IMR-90 (cell line): ENCODE data around the gene MZF1. TPM values are rescaled to one million over a fixed set of nuclear protein-coding genes. Genes with fewer than 3 reads are reported as not detected.

Source experiments
- ATAC-seq: fragments of 200-7000 bp; cut with Tn5 transposase; 2 replicates; pipeline ENCODE4 v1.9.1; 2020; ENCODE audit warnings: low read depth, mild to moderate bottlenecking, moderate library complexity
- BruUV-seq: library from RNA; stranded (reverse); fragments of 400-500 nt; replicated peaks from 2 replicates; lab custom pipeline; 2021; lab: Mats Ljungman, UMichigan
- CTCF ChIA-PET: fragments of 300-600 bp; formaldehyde crosslinking; extraction: SDS; loops from one replicate; lab custom pipeline; 2021; ENCODE audit warnings: antibody characterized with exemption; lab: Yijun Ruan, JAX
- POLR2A ChIA-PET: fragments of 300-600 bp; sonication (Branson Sonifier 250); formaldehyde crosslinking; loops from one replicate; lab custom pipeline; 2022; ENCODE audit warnings: antibody characterized with exemption; ENCODE audit not compliant: unreplicated experiment; lab: Charles Lee
- DNase-seq: peaks from one replicate; pipeline ENCODE4 v3.0.0; 2013
- H2AFZ ChIP-seq: replicated peaks from 2 replicates; pipeline ENCODE3; 2013; ENCODE audit warnings: low read length, mild to moderate bottlenecking; ENCODE audit not compliant: poor library complexity
- H2AK5ac ChIP-seq: 2 replicates; pipeline ENCODE4 v1.6.1; 2013; ENCODE audit warnings: low read depth, low read length, inconsistent platforms
- H2AK9ac ChIP-seq: replicated peaks from 2 replicates; pipeline ENCODE3; 2013; ENCODE audit warnings: mild to moderate bottlenecking, low read depth, low read length, moderate library complexity; ENCODE audit not compliant: poor library complexity
- H2BK120ac ChIP-seq: 2 replicates; pipeline ENCODE4 v1.6.1; 2013; ENCODE audit warnings: low read depth, low read length, inconsistent platforms
- H2BK15ac ChIP-seq: 3 replicates; pipeline ENCODE4 v1.6.1; 2013; ENCODE audit warnings: low read depth, low read length, inconsistent platforms
- H2BK20ac ChIP-seq: 2 replicates; pipeline ENCODE4 v1.6.1; 2013; ENCODE audit warnings: low read depth, mild to moderate bottlenecking, inconsistent platforms, low read length, moderate library complexity
- H2BK5ac ChIP-seq: 2 replicates; pipeline ENCODE4 v1.6.1; 2013; ENCODE audit warnings: mild to moderate bottlenecking, low read depth, low read length, inconsistent platforms; ENCODE audit not compliant: poor library complexity, severe bottlenecking
- H3K14ac ChIP-seq: replicated peaks from 2 replicates; pipeline ENCODE4 v1.6.1; 2013; ENCODE audit warnings: low read depth, low read length, inconsistent platforms
- H3K18ac ChIP-seq: 2 replicates; pipeline ENCODE4 v1.6.1; 2013; ENCODE audit warnings: low read depth, low read length, control low read depth
- H3K23ac ChIP-seq: 2 replicates; pipeline ENCODE4 v1.6.1; 2013; ENCODE audit warnings: low read depth, low read length, inconsistent platforms
- H3K27ac ChIP-seq: 2 replicates; pipeline ENCODE4 v1.5.1; 2013; ENCODE audit warnings: mild to moderate bottlenecking, control low read depth, low read length; ENCODE audit not compliant: insufficient read depth
- H3K27me3 ChIP-seq: 2 replicates; pipeline ENCODE4 v1.6.1; 2013; ENCODE audit warnings: low read length; ENCODE audit not compliant: control insufficient read depth, insufficient read depth
- H3K36me3 ChIP-seq: 2 replicates; pipeline ENCODE4 v1.6.1; 2013; ENCODE audit warnings: low read length, mixed read lengths; ENCODE audit not compliant: control insufficient read depth, insufficient read depth
- H3K4ac ChIP-seq: 2 replicates; pipeline ENCODE4 v1.6.1; 2013; ENCODE audit warnings: low read depth, low read length, inconsistent platforms
- H3K4me1 ChIP-seq: 2 replicates; pipeline ENCODE4 v1.6.1; 2013; ENCODE audit warnings: low read length, mixed read lengths; ENCODE audit not compliant: control insufficient read depth, insufficient read depth
- H3K4me2 ChIP-seq: 2 replicates; pipeline ENCODE4 v1.6.1; 2013; ENCODE audit warnings: low read depth, mild to moderate bottlenecking, control low read depth, low read length, moderate library complexity
- H3K4me3 ChIP-seq: 2 replicates; pipeline ENCODE4 v1.5.1; 2013; ENCODE audit warnings: low read depth, mild to moderate bottlenecking, control low read depth, low read length, moderate library complexity; ENCODE audit not compliant: insufficient read depth
- H3K56ac ChIP-seq: 2 replicates; pipeline ENCODE4 v1.6.1; 2013; ENCODE audit warnings: low read length, inconsistent platforms; ENCODE audit not compliant: insufficient read depth; ENCODE audit errors: extremely low read depth
- H3K79me1 ChIP-seq, 2 experiments: 2 replicates each; pipeline ENCODE4 v1.6.1; 2013; ENCODE audit warnings: low read length in 2 of 2, inconsistent platforms in 1 of 2, low read depth in 1 of 2
- H3K9ac ChIP-seq: 2 replicates; pipeline ENCODE4 v1.6.1; 2013; ENCODE audit warnings: low read depth, low read length, control low read depth
- H3K9me1 ChIP-seq: 2 replicates; pipeline ENCODE4 v1.6.1; 2013; ENCODE audit warnings: low read length, inconsistent platforms; ENCODE audit not compliant: insufficient read depth
- H3K9me3 ChIP-seq: 2 replicates; pipeline ENCODE4 v1.6.1; 2013; ENCODE audit warnings: low read length; ENCODE audit not compliant: control insufficient read depth, insufficient read depth
- H4K20me1 ChIP-seq: 2 replicates; pipeline ENCODE4 v1.6.1; 2013; ENCODE audit warnings: low read length, inconsistent platforms; ENCODE audit not compliant: insufficient read depth
- H4K5ac ChIP-seq: 2 replicates; pipeline ENCODE4 v1.6.1; 2013; ENCODE audit warnings: mild to moderate bottlenecking, low read depth, low read length, control low read depth
- H4K8ac ChIP-seq, 2 experiments: 2 replicates each; pipeline ENCODE4 v1.6.1; 2013; ENCODE audit warnings: low read depth in 2 of 2, low read length in 2 of 2, control low read depth in 1 of 2, inconsistent platforms in 1 of 2
- H4K91ac ChIP-seq: 2 replicates; pipeline ENCODE4 v1.6.1; 2013; ENCODE audit warnings: low read depth, low read length, inconsistent platforms; ENCODE audit not compliant: insufficient read depth
- CTCF ChIP-seq: conservative IDR thresholded peaks from 2 replicates; pipeline ENCODE4 v1.5.1; 2012; ENCODE audit warnings: mild to moderate bottlenecking, low read depth, low read length, improper control_type of control experiment
- FOS ChIP-seq: fragments of 150-350 bp; IDR thresholded peaks from 2 replicates; pipeline ENCODE4 v1.6.1; 2016; ENCODE audit warnings: low read depth, low read length
- MAZ ChIP-seq: IDR thresholded peaks from 2 replicates; pipeline ENCODE4 v1.6.1; 2012; ENCODE audit warnings: low read depth, mild to moderate bottlenecking, low read length, improper control_type of control experiment, moderate library complexity, borderline replicate concordance
- MXI1 ChIP-seq: IDR thresholded peaks from 2 replicates; pipeline ENCODE4 v1.6.1; 2012; ENCODE audit warnings: low read depth, mild to moderate bottlenecking, low read length, moderate library complexity, borderline replicate concordance
- NFE2L2 ChIP-seq: fragments of 150-350 bp; IDR thresholded peaks from 2 replicates; pipeline ENCODE4 v1.6.1; 2016; ENCODE audit warnings: low read depth, mild to moderate bottlenecking, low read length
- RAD21 ChIP-seq: IDR thresholded peaks from 2 replicates; pipeline ENCODE4 v1.6.1; 2012; ENCODE audit warnings: low read length, improper control_type of control experiment
- SMC3 ChIP-seq: fragments of 150-350 bp; IDR thresholded peaks from 2 replicates; pipeline ENCODE4 v1.6.1; 2016; ENCODE audit warnings: low read depth, mild to moderate bottlenecking, antibody characterized with exemption, low read length, moderate library complexity
- WGBS, 2 experiments: methylation state at CpG; one replicate each; pipeline versions ENCODE4 v1.1.5 to v1.1.7; 2013; ENCODE audit warnings: missing lambda C conversion rate in 2 of 2; ENCODE audit not compliant: insufficient read length in 1 of 2; ENCODE audit errors: extremely low coverage in 2 of 2; 5-methylcytosine and 5-hydroxymethylcytosine counted together
- dilution Hi-C: fragments of 300-500 bp; cut with HindIII; formaldehyde crosslinking; loops from one replicate; pipeline ENCODE4 v1.14.3; 2018; ENCODE audit warnings: low sequenced_read_pairs; ENCODE audit not compliant: unreplicated experiment
- in situ Hi-C: fragments of 300-500 bp; cut with MboI; formaldehyde crosslinking; loops from 3 replicates; pipeline ENCODE4 v1.14.3; 2019; ENCODE audit warnings: low sequenced_read_pairs, inconsistent platforms, mixed read lengths
- intact Hi-C: fragments of 100-400 bp; cut with micrococcal nuclease; formaldehyde crosslinking; loops from 2 replicates; pipeline ENCODE4 v1.10.0; 2022
- polyA plus RNA-seq, 3 experiments: library from polyadenylated mRNA; depleted of rRNA; stranded (reverse); fragments of >200 nt; gene quantifications; 2 replicates each; pipeline ENCODE4 v1.2.3, GENCODE V29; 2012; ENCODE audit warnings: low replicate concordance in 1 of 3
- total RNA-seq: library from RNA; depleted of rRNA; stranded (reverse); fragments of >200 nt; gene quantifications from 2 replicates; pipeline ENCODE4 v1.2.3, GENCODE V29; 2012

Gene MZF1
- total and polyA plus RNA-seq, 2 of the 4 experiments (the other 2 are of a cell fraction), result 3.4 to 15.0 TPM

DNA sequence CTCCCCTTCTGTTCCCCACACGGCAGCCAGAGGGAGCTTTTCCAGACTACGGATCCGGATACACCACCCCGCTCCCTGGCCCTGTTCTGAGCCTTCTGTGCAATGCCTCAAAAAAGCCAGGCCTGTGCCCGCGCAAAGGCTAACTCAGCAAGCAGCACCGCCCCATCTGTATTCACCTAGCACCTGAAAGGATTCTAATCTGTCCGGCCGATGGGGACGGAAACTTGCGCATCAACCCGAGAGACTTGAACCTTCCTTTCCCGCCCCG lies 54.1 kb downstream of the MZF1 start:
- Histone ChIP-seq H3K14ac (peak overlapping the region; percentile 80), H2BK15ac (no peak overlapping the region), H3K27ac (peak overlapping the region; percentile 93), H3K79me1 (peaks cover 0 to 48% of the 10 kb centered on the region in 2 experiments; a peak in 3 of 4 replicates), H3K4me3 (peak overlapping the region; percentile 69), H2BK20ac (no peak overlapping the region), H3K4me1 (peaks cover 6% of the 10 kb centered on the region), H3K27me3 (no peaks in the 10 kb centered on the region), H3K23ac (peak overlapping the region; percentile 68; the same call in 1 of the 2 replicates), H3K36me3 (peaks cover 16% of the 10 kb centered on the region), H2AK5ac (peak overlapping the region; percentile 81), H4K8ac (peak overlapping the region; percentile 87 to 93), H2BK5ac (peak overlapping the region; percentile 84), H4K20me1 (peaks cover 26% of the 10 kb centered on the region), H3K9me1 (peaks cover 11% of the 10 kb centered on the region), H3K56ac (peak overlapping the region; percentile 80; the same call in 1 of the 2 replicates), H3K4me2 (peak overlapping the region; percentile 94), H2AFZ (peak overlapping the region; percentile 98), H2AK9ac (peak overlapping the region; percentile 98), H2BK120ac (peak overlapping the region; percentile 42; the same call in 1 of the 2 replicates), H3K18ac (peak overlapping the region; percentile 67), H4K91ac (peak overlapping the region; percentile 93), H3K9ac (peak overlapping the region; percentile 96), H3K9me3 (no peaks in the 10 kb centered on the region), H4K5ac (peak overlapping the region; percentile 66), H3K4ac (peak overlapping the region; percentile 85)
- POLR2A ChIA-PET, result interaction anchor here (1.5 kb wide), 1 partner anchor 25 kb away, joined by 6 read pairs; the partner anchor contains the start of gene TRIM28
- DNase-seq, result peak; percentile 74
- no TSS peak for BruUV-seq
- no CpG with 5 or more reads among the region's 14 CpGs for WGBS, 2 experiments
- in situ Hi-C loops, result no loop called here
- dilution Hi-C loops, result no loop called here
- CTCF ChIA-PET, result interaction anchor here (0.6 to 1.1 kb wide), 2 partner anchors 13 to 25 kb away, joined by 4 to 6 read pairs; partner anchors contain the start of gene TRIM28
- peak; percentile 54 for TF ChIP-seq SMC3
- TF ChIP-seq FOS, result no peak
- TF ChIP-seq RAD21, result peak; percentile 48
- TF ChIP-seq NFE2L2, result no peak
- TF ChIP-seq MAZ, result peak; percentile 14; the same call in 1 of the 2 replicates
- TF ChIP-seq MXI1, result no peak
- peak; percentile 71 for TF ChIP-seq CTCF
- ATAC-seq, result peak; percentile 61
- intact Hi-C loops, result loop anchor here (1.0 to 5.0 kb wide), 3 partner anchors 20 to 212 kb away; partner anchors contain the start of genes ERVK3-1 and MZF1
